Glomerular visceral epithelial cell (primary cell): ENCODE data around the gene REM1.

Experiments
- DNase-seq: peaks from one replicate; pipeline ENCODE4 v3.0.0-alpha.2; 2016; ENCODE audit errors: extremely low spot score

The REM1 gene

DNA sequence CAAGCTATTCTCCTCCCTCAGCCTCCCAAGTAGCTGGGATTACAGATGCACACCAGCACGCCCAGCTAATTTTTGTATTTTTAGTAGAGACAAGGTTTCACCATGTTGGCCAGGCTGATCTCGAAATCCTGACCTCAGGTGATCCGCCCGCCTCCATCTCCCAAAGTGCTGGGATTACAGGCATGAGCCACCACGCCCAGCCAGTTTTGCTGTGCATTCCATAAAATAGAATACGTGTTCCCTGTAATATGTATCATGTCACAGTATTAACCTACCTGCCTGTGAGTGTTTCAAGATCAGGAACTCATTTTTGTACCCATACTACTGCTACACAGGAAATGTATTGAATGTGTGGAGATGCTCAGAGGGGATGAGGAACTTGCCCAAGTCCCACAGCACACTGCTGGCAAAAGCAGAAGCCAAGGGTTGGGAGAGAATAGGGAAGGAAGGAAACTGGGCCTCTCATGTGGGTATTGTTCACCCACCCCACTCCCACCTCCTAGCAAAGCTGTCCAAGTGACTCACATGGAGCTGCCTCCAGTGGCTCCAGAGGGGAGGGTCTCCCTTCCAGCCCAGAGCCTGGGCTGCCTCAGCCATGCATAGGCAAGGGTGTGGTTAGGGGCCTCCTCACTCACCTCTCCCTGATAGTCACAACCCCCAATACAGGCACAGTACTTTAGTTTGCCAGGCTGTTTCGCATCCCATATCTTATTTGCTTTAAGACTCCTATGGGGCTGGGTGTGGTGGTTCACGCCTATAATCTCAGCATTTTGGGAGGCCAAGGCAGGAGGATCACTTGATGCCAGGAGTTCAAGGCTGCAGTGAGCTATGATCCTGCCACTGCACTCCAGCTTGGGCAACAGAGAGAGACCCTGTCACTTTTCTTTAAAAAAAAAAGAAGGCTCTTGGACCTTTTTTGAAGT lies 48.5 kb downstream of the REM1 start:
- no peak for DNase-seq

DNA sequence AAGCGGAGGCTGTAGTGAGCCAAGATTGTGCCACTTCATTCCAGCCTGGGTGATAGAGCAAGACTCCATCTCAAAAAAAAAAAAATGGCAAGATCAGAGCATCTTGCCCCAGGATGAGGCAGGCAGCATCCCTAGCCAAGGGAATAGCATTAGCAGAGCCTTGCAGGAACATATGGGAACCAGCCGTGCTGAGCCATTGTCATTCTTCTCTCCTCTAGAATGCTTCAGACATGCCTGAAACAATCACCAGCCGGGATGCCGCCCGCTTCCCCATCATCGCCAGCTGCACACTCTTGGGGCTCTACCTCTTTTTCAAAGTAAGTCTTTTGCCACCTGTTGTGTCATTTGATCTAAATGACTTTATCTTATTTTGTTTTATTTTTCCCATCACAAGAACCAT lies 52.2 kb downstream of the REM1 start:
- DNase-seq = no peak
